NK-92 (cell line): Measurements from ENCODE around the gene ARSI.

Experiments
- DNase-seq: peaks from one replicate; lab custom pipeline; 2025; ENCODE audit not compliant: unreplicated experiment; lab: John Stamatoyannopoulos, UW

ARSI gene

GRCh38 chr5:150271296-150271692 is 31.4 kb downstream of the ARSI start:
- no peak for DNase-seq

GRCh38 chr5:150270541-150271295 is 32.0 kb downstream of the ARSI start:
- DNase-seq, result no peak

GRCh38 chr5:150266871-150267291 is 35.8 kb downstream of the ARSI start:
- no peak for DNase-seq

GRCh38 chr5:150265870-150266383 is 36.8 kb downstream of the ARSI start:
- no peak for DNase-seq

- no peak for DNase-seq
These were observed 37.8 kb downstream of the ARSI start for GRCh38 chr5:150264667-150265603.

GRCh38 chr5:150263801-150264621 is 38.7 kb downstream of the ARSI start:
- no peak for DNase-seq

GRCh38 chr5:150263375-150263775 is 39.3 kb downstream of the ARSI start:
- no peak for DNase-seq

GRCh38 chr5:150262502-150262901 is 40.2 kb downstream of the ARSI start:
- DNase-seq, result no peak

GRCh38 chr5:150261231-150261630 is 41.5 kb downstream of the ARSI start:
- DNase-seq, result no peak

GRCh38 chr5:150258130-150258529 is 44.6 kb downstream of the ARSI start:
- DNase-seq, result no peak

GRCh38 chr5:150257424-150257823 is 45.3 kb downstream of the ARSI start:
- no peak for DNase-seq

GRCh38 chr5:150256410-150257064 is 46.2 kb downstream of the ARSI start:
- no peak for DNase-seq

GRCh38 chr5:150255659-150256409 is 46.9 kb downstream of the ARSI start:
- DNase-seq, result no peak

GRCh38 chr5:150254774-150255173 is 47.9 kb downstream of the ARSI start:
- DNase-seq, result no peak

GRCh38 chr5:150254363-150254762 is 48.3 kb downstream of the ARSI start:
- no peak for DNase-seq

- no peak for DNase-seq
These were observed 49.1 kb downstream of the ARSI start for GRCh38 chr5:150253416-150254208.

- DNase-seq, result no peak
These were observed 50.2 kb downstream of the ARSI start for GRCh38 chr5:150252489-150252888.

- DNase-seq, result no peak
These were observed 51.2 kb downstream of the ARSI start for GRCh38 chr5:150251504-150251903.

- DNase-seq, result no peak
These were observed 53.0 kb downstream of the ARSI start for GRCh38 chr5:150249744-150250143.
